EH (cell line): ENCODE results near the gene HILPDA.
A peak's percentile ranks its signal among the peaks of the same experiment; 100 is the strongest.
"Not testable (repeated sequence)": the region's sequence is repeated elsewhere in the genome, so short reads cannot be mapped to it uniquely, and the experiment has no call there.

ENCODE experiments used
- DNase-seq: peaks from one replicate; pipeline ENCODE4 v3.0.0-alpha.2; 2015; ENCODE audit warnings: low read depth

Gene HILPDA

GRCh38 chr7:128431754-128432153 is 23.9 kb upstream of the HILPDA start:
- no peak for DNase-seq

GRCh38 chr7:128434413-128435326 is 21.0 kb upstream of the HILPDA start:
- DNase-seq: no peak

GRCh38 chr7:128435327-128435686 is 20.4 kb upstream of the HILPDA start:
- DNase-seq: no peak

- DNase-seq: no peak
Measured at GRCh38 chr7:128437426-128438332, 18.0 kb upstream of the HILPDA start.

- no peak for DNase-seq
Measured at GRCh38 chr7:128442356-128442755, 13.3 kb upstream of the HILPDA start.

GRCh38 chr7:128443831-128444600 is 11.7 kb upstream of the HILPDA start:
- DNase-seq: no peak

- no peak for DNase-seq
Measured at GRCh38 chr7:128446306-128446705, 9.4 kb upstream of the HILPDA start.

GRCh38 chr7:128447941-128448564 is 7.6 kb upstream of the HILPDA start:
- DNase-seq: no peak

- DNase-seq: no peak
Measured at GRCh38 chr7:128448751-128449302, 6.9 kb upstream of the HILPDA start.

- no peak for DNase-seq
Measured at GRCh38 chr7:128450409-128450808, 5.3 kb upstream of the HILPDA start.

- no peak for DNase-seq
Measured at GRCh38 chr7:128450913-128451312, 4.8 kb upstream of the HILPDA start.

- no peak for DNase-seq
Measured at GRCh38 chr7:128452552-128452951, 3.1 kb upstream of the HILPDA start.

GRCh38 chr7:128453836-128454804 is 1.6 kb upstream of the HILPDA start:
- peak; percentile 64 for DNase-seq

GRCh38 chr7:128454808-128455542 is 703 bp upstream of the HILPDA start:
- DNase-seq: peak; percentile 59

- no peak for DNase-seq
Measured at GRCh38 chr7:128456255-128456725, 612 bp downstream of the HILPDA start.

- not testable (repeated sequence) for DNase-seq
Measured at GRCh38 chr7:128457385-128457784, 1.7 kb downstream of the HILPDA start.

- DNase-seq: no peak
Measured at GRCh38 chr7:128458956-128459355, 3.3 kb downstream of the HILPDA start.

- DNase-seq: peak; percentile 70
Measured at GRCh38 chr7:128459394-128459878, 3.8 kb downstream of the HILPDA start.

- no peak for DNase-seq
Measured at GRCh38 chr7:128462460-128462859, 6.8 kb downstream of the HILPDA start.
